HT-29 (cell line): ENCODE data around the gene CRYBG2. TPM values are rescaled to one million over a fixed set of nuclear protein-coding genes. Genes with fewer than 3 reads are reported as not detected.
"Not testable (repeated sequence)": the region's sequence is repeated elsewhere in the genome, so short reads cannot be mapped to it uniquely, and the experiment has no call there.

Source experiments
- DNase-seq: peaks from one replicate; pipeline ENCODE4 v3.0.0-alpha.2; 2015; ENCODE audit warnings: low spot score
- total RNA-seq: library from RNA; depleted of rRNA; stranded (reverse); fragments of >200 nt; shearing (Covaris generic); gene quantifications from 2 replicates; pipeline ENCODE4 v1.2.3, GENCODE V29; 2014

The CRYBG2 gene
- total RNA-seq, 1 experiment from 2014 or later = 49.4 TPM

DNA sequence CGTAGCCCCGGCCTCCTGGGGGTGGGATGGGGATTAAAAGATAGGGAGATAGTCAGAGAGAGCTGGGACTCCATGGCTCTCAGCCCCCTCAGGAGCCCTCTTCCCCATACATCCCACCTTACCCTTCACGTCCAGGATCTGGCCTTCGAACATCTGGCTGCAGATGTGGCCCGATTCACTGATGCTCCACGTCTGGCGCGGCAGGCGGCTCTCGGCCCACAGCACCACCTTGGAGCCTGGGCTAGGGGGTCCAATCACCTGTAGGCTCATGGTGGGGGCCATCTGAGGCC, 31.9 kb downstream of the CRYBG2 start:
- DNase-seq = no peak

DNA sequence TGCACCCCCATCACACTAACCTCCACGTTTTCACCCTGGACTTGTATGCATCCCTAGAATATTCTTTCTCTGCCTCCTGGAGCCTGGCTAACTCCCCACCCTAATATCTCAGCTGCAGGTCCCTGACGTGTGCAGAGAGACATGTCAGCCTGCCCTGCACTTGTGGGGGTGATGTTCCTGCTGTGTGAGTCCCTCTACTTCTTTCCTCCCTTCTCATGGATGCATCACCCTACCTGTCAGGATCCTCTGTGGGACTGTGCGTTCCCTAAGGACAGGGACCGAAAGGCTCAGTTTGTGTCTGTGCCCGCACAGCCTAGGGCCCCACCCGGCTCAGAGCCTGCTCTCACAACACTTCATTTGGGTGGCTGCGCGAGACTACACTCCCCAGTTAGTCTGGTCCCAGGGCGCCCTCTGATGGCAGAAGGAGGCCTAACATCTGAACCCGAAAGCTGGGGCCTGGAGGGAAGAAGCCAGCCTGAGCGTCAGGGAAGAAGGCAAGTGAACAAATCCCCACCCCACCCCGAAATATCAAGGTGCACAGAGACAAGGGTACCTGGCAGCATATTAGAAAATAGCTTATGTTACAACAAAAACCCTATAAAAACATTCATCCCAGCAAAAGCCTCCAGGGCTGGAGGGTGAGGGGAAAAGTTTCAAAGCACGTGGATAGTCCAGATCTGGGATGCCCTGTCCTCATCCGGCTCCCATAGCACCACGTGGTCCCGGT, 32.5 kb downstream of the CRYBG2 start:
- peak; percentile 91 for DNase-seq

DNA sequence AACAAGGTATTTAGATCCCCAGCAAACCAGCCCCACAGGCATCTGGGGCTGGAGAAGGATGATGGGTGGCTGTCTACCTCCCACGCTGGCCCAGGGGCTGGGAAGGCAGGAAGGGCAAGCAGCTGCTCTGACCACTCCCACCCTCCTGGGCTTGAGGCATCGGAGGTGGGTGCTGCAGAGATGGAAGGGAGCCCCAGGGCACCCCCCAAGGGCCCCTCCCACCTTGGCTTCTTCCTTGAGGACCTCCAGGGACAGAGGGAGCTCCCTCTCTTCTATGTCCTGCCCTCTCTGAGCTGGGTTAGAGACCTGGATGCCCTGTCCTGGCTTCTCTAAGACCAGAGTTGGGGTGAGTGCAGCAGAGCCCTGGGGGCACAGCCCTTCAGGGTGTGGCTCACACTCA, 33.0 kb downstream of the CRYBG2 start:
- no peak for DNase-seq

DNA sequence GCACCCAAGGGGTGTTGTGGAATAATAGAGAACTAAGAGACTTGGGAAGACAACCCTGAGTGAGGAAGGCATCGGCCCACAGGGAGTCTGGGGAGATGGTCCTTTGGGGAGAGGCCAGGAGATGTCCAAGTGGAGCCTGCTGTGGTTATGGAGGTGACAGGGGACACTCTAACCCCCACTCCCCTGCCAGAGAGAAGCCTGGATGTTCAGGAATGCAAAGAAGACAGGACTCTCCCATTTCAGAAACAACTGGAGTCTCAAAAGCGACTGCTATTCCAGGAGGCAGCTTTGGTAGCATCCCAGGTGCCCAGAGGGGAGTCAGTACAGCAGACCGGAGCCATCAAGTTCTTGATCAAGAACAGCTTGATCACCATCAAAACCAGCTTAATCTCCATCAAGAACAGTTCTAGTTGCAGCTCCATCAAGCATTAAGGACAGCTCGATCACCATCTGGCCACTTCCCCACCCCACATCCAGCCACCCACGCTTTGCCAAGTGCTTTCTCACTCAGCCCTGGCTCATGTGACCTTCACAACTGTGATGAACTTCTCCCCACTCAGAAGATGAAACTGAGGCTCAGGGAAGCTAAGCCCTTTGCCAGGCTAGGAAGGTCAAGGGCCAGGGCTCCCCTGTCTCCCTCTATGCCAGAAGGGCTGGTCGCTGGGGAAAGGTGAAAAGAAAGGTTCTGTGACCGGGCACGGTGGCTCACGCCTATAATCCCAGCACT, 35.4 kb downstream of the CRYBG2 start:
- DNase-seq = no peak

DNA sequence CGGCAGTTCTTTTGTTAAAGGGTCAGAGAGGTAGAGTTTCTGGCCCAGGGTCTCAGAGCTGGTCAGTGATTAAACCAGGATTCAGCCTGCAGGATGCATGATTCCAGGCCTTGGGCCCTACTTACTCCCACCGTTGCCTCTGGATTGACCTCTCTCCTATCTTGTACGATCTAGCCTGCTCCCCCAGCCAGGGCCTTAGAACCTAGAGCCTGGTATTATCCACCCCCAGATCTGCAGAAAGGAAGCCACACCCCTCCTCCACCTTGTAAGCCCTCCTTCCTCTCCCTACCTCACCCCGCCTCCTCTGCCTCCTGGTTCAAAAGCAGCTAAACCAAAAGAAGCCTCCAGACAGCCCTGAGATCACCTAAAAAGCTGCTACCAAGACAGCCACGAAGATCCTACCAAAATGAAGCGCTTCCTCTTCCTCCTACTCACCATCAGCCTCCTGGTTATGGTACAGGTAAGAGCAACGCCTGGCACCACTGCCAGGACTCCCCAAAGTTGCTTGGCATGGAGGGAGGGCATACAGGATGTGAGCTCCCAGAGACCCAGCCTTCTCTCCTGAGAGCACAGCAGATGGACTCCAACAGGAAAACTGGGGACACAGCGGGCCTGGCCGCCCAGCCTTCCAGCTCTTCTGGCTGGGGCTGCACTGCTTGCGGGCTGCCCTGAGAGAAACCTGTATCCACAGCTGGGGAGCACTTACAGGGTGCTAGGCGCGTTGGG, 36.2 kb downstream of the CRYBG2 start, which contains the start of gene CD52:
Gene CD52 (plus strand): TSS at position 347 of the 726 bp plus-strand sequence. CDS start 60 bp downstream, at position 407.
- DNase-seq = no peak

DNA sequence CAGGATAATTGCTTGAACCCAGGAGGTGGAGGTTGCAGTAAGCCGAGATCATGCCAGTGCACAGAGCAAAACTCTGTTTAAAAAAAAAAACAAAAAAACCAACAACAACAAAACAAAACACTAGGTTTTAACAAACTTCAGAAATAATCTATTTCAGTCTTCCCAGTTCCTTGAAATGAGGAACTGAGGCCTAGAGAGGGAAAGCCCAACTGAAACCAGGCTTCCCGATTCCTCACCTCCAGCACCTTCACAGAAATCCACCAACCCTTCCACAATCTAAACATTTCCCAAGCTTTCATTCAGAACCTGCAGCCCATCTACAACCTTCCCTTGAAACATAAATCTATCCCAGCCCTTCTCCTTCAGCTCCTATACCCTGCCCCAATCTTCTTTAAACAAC, 36.8 kb downstream of the CRYBG2 start:
- DNase-seq = no peak

DNA sequence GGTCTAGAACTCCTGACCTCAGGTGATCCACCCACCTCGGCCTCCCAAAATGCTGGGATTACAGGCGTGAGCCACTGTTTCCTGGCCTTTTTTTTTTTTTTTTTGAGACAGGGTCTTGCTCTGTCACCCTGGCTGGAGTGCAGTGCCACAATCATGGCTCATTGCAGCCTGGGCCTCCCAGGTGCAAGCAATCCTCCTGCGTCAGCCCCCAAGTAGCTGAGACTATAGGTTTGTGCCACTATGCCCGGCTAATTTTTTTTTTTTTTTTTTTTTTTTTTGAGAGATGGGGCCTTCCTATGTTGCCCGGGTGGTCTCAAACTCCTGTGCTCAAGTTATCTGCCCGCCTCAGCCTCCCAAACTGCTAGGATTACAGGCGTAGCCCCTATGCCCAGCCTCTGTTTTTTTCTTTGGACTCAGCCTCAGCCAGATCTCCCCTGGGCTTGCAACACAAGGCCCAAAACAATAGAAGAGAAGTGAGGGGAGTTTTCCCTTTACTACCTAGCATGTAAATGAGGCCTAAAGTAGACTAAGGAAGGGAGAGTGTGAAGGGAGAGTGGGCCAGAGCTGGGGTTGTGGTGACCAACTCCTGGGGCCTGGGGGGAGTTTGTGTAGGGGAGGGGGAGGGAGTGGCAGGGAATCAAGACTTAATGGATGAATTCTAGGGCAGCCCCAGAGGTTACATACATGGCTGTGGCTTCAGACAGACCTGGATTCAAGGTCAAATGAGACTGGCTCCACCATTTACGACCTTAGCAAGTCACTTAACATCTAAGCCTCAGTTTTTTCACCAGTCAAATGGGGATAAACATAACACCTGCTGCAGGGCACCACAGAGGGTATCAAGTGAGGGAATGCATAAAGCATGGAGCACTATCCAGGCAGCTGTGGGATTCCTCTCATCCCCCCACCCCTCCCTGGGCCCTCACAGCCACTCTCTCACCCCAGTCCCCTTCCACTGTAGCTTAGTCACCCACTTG, 37.8 kb downstream of the CRYBG2 start:
- no peak for DNase-seq

DNA sequence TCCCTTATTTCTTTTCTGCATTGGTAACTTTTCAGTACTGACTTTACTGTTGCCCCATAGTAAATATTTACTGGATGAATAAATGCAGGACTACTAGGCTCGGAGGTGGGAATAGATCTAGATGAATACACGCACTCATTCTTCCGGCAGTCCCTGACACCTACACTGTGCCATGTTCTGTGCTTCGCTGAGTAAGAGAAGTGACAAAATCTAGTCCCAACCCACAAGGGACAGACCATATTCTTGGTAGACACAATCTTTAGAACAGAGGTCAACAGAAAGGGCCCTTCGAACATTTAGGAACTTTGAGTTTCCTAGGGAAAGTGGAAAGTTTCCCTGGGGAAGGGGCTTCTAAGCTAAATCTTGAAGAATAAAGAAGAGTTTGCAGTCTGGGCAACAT, 39.4 kb downstream of the CRYBG2 start:
- no peak for DNase-seq

DNA sequence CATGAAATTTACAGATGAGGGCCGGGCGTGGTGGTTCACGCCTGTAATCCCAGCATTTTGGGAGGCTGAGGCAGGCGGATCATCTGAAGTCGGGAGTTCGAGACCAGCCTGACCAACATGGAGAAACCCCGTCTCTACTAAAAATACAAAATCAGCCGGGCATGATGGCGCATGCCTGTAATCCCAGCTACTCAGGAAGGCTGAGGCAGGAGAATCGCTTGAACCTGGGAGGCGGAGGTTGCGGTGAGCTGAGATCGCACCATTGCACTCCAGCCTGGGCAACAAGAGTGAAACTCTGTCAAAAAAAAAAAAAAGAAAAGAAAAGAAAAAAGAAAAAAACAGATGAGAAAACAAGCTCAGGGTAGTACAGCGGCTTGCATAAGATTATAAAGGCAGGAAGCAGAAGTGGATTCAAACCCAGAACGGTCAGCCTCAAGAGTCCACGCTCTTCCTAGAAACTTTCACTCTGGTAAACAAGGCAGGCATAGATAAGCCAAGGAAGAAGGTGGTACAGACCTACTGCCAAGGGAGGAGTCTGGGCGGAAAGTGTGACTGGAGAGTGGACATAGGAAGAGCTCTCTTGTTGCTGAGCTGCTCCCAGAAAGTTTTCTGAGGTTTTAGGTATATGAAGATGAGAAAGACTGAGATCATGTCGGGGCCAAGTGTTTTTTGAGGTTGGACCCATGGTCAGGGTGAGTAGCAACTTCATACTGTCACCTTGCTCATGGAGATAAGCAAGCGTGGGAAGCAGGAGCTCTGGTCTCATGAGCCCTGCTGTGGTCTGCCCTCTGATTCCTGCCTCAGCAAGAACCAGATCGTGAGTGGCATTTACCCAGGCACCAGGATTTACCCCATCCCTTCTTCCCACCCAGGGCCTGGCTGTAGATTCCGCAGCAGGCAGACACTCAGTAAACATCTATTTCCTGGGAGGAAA, 45.7 kb downstream of the CRYBG2 start:
- DNase-seq = not testable (repeated sequence)

DNA sequence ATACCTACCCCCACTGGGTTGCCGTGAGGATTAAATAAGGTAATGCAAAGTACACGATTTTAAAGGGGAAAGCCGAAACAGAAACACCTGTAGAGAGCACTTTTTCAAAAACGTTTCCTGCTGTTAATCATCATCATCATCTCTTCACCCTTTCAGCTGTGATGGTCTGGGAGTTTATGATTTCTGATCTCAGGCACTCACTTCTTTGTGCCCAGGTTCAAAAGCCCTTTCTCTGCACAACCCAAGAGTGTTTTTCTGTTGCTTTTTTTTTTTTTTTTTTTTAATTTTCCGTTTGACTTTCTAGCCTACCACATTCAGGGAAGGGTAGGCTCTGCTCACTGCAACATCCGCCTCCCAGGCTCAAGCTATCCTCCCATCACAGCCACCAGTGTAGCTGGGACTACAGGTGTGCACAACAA, 46.6 kb downstream of the CRYBG2 start:
- DNase-seq = no peak

DNA sequence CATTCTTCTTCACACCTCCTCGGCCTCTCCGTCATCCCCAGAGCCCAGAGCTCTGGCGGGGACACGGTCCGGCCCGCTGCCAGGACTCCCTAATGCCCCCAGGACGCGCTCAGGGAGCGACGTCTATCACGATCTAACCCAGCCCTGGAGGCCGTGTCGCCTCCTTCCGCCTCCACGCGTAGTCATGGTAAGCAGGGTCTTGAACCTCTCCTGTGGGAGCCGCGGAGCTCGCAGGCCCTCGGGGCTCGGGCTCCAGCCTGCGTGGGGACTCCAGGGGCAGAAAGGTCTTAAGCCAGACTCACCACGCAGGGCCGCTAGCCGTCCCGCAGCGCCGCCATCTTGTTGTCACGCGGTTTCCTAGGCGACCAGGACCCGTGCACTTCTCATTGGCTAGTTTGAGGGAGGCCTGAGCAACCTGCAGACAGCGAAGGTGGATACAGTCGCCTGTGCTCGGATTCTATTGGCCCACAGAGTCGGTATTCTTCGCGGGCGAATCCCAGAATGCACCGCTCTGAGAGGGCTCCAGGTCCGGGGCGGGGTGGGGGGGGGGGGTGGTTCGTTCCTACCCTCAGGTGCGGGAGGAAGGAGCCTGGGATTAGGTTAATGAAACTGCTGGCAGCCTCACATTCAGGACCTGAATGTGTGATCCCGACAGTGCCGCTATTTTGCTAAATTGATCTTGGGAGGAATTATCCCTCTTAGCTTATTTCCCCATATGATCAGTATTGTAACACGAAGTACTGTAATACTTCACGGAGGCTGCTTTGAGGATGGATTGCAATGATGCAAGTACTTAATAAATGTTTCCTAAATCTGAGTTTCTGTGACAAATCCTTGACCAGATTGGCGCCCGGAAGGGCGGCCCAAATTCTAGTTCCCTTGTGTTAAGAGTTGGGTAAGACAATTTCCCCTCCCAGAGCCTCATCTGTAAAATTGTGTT, 47.4 kb downstream of the CRYBG2 start, which contains the start of gene UBXN11:
Gene UBXN11 (minus strand): TSS at position 347 of the 940 bp plus-strand sequence. CDS start 3,753 bp downstream, outside the sequence.
- DNase-seq = peak; percentile 97

DNA sequence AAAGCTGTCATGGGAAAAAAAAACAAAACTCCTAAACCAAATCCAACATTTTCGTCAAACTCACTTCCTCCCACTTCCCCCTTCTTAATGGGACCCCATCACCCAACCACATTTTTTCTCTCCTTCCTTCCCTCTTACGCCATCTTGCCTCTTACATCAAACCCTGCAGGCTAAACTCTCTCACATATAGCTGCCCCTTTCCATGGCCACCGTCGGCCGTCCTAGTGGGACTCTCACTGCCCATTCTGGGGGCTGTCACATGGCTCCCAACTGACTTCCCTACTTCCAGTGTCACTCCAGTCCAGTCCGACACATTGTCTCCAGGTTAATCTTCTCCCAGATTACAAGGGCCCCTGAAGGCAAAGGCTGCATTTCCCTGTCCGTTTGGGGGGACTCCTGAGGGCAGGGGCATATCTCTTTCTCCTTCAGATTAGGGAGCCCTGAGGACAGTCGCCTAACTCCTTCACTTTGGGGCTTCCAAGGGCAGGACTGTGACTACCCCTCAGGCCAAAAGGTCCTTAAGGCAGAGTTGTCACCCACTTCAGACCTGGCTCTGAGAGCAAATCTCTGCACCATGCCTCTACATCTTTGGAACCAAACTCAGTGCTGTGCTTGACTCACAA, 48.2 kb downstream of the CRYBG2 start:
- no peak for DNase-seq

DNA sequence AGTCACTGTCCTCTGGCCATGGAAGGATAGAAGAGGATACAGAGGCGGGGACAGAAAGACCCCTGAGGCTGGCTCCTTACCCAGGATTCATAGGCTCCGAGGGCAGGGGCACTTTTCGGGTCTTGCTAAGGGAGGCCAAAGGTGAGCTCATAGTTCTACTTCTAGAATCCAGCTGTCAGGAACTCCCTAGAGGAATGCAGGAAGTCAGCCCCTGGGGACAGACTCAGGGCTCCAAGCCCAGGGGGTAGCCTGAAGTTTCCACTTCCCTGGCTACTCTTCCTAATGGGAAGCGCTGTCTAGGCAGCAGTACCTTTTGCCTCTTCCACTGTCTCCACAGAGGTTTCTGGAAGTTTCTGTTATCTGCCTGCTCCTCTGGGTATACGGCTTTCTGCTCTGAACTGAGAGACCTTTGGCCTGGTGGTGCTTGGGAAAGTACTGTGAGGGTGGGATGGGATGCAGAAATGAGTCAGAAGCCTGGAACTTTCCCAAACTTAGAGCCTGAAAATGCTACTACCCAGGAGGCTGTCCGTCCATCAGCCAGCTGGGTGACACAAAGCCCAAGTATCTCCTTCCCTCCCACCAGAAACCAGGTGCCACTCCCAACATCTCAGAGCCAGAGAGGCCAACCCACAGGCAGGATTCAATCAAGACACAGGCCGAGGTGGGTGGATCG, 51.1 kb downstream of the CRYBG2 start:
- peak; percentile 19 for DNase-seq

DNA sequence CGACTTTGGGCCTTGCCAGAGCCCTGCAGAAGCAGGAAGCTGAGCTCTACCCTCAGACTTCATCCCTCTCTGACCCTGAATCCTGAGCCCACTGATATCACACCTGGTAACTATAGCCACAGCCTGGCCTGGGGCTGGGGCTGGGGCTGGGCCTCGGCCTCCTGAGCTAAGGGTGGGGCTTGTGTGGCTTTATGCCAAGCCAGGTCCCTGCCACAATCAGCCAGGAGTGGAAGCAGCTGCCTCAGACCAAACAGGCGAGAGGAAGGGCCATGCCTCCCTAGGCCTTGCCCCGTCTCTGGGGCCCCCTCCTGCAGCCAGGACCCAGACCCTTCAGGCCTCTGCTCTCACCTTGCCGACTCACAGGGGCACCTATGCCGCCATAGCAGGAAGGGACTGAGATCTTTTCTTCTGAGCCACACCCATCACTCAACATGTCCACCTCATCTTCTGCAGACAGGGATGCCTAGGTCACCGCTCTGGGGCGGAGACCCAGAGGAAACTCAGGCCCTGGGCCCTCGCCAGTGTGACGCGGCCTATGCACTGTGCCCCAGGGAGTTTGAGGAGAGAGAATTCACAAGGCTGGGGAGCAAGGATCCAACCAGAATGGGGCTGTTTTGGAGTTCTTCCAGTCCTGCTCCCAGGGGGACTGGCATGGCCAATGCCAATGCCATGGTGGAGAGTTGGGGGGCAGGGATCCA, 53.2 kb downstream of the CRYBG2 start:
- no peak for DNase-seq

DNA sequence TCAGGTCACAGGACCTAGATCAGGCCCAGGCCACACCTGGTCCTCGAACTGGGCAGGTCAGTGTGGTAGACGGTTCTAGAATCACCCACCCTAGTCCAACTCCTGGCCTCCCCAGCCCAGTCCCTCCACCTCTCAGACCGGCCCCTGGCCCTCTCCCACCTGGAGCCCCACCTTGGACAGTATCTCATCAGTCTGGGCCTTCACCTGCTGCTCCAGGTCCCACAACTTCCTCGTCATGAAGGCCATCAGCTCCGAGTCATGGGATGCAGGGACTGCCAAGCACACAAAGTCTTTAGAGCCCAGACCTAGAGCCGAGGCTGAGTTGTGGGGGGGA, 56.2 kb downstream of the CRYBG2 start:
- DNase-seq = no peak

DNA sequence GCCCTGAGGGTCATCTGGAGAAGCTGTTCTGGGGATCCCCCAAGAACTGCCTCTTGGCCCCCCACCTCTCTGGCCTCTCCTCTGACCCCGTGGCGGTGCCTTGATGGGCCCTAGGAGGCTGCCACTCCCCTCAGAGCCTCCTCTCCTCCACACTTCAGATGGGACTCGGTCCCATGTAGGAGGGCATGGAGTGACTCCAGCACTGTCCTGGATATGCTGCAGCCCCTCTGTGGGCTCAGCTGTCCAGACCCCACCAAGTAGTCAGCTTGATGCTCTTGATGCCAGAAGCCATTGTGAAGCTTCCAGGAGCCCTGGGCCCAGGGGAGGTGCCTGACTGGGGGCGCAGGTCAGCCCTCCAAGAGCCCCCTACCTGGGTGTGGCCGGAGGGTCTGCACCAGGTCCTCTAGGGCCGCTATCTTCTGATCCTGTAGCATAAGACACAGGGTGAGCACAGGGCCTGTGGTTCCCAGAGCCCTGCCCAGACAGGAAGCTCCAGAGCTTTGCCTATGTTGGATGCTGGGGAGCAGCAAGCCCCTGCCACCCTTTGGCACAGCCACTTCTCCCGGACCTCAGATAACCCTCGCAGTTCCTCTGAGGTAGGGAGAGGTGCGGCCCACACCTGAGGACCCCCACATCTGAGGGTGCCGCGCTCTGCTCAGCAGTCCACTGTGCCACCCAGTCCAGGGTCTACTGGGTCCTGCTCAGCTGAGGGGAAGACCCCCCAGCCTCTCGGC, 56.7 kb downstream of the CRYBG2 start:
- no peak for DNase-seq
